GM12878 (cell line): ENCODE data around the gene URB1. TPM values are rescaled to one million over a fixed set of nuclear protein-coding genes. Genes with fewer than 3 reads are reported as not detected.

Experiments
- ATAC-seq: fragments of 200-7000 bp; cut with Tn5 transposase; 3 replicates; pipeline ENCODE4 v1.9.1; 2020; ENCODE audit warnings: mild to moderate bottlenecking, moderate library complexity
- BruUV-seq: library from RNA; stranded (reverse); fragments of 400-500 nt; replicated peaks from 2 replicates; lab custom pipeline; 2021; lab: Mats Ljungman, UMichigan
- CTCF ChIA-PET: fragments of 300-600 bp; sonication (Branson Sonifier 250); formaldehyde crosslinking; extraction: SDS; loops from one replicate; lab custom pipeline; 2021; ENCODE audit warnings: inconsistent platforms; lab: Yijun Ruan, JAX
- POLR2A ChIA-PET: fragments of 350-600 bp; formaldehyde crosslinking; extraction: SDS; loops from one replicate; lab custom pipeline; 2021; ENCODE audit warnings: inconsistent platforms; lab: Charles Lee
- RAD21 ChIA-PET: fragments of 300-600 bp; sonication (Branson Sonifier 250); formaldehyde crosslinking; loops from one replicate; lab custom pipeline; 2023; ENCODE audit warnings: antibody characterized with exemption; ENCODE audit not compliant: unreplicated experiment; lab: Charles Lee
- SMC1A ChIA-PET: fragments of 300-600 bp; sonication (Branson Sonifier 250); formaldehyde crosslinking; loops from one replicate; lab custom pipeline; 2023; ENCODE audit not compliant: unreplicated experiment, uncharacterized antibody; lab: Charles Lee
- DNase-seq: peaks from one replicate; pipeline ENCODE4 v3.0.0-alpha.2; 2011; ENCODE audit warnings: low read depth, low spot score
- FAIRE-seq: peaks from 3 replicates; lab custom pipeline; 2011; peaks lifted over from hg19 to GRCh38; lab: Jason Lieb, UNC
- H2AFZ ChIP-seq: 2 replicates; pipeline ENCODE4 v1.6.0; 2011; ENCODE audit warnings: low read depth, low read length, control low read depth; ENCODE audit not compliant: control insufficient read depth
- H3K27ac ChIP-seq: 2 replicates; pipeline ENCODE4 v1.5.1; 2011; ENCODE audit warnings: control low read depth; ENCODE audit not compliant: control insufficient read depth, insufficient read depth
- H3K27me3 ChIP-seq, 2 experiments: replicated peaks in 1 of 2; 2 replicates each; pipeline versions ENCODE4 v1.6.0 to v1.6.1; 2011; ENCODE audit warnings: low read length in 1 of 2; ENCODE audit not compliant: control insufficient read depth in 2 of 2, insufficient read depth in 2 of 2
- H3K36me3 ChIP-seq, 2 experiments: 2 replicates each; pipeline ENCODE4 v1.5.1; 2011; ENCODE audit warnings: low read length in 1 of 2; ENCODE audit not compliant: control insufficient read depth in 2 of 2, insufficient read depth in 2 of 2
- H3K4me1 ChIP-seq: 2 replicates; pipeline ENCODE4 v1.6.1; 2011; ENCODE audit warnings: mild to moderate bottlenecking, low read length, moderate library complexity, mixed read lengths; ENCODE audit not compliant: control insufficient read depth, insufficient read depth
- H3K4me2 ChIP-seq: 2 replicates; pipeline ENCODE4 v1.6.0; 2011; ENCODE audit warnings: control low read depth; ENCODE audit not compliant: control insufficient read depth, insufficient read depth
- H3K4me3 ChIP-seq: fragments of 200-600 bp; sonication (generic); 2 replicates; pipeline ENCODE4 v1.5.1; 2016
- H3K79me2 ChIP-seq: 2 replicates; pipeline ENCODE4 v1.6.0; 2011; ENCODE audit warnings: low read length; ENCODE audit not compliant: control insufficient read depth, insufficient read depth
- H3K9ac ChIP-seq: 2 replicates; pipeline ENCODE4 v1.8.0; 2011; ENCODE audit warnings: low read length, control low read depth, mixed read lengths; ENCODE audit not compliant: control insufficient read depth, insufficient read depth
- H3K9me3 ChIP-seq: replicated peaks from 3 replicates; pipeline ENCODE4 v1.5.1; 2011; ENCODE audit warnings: mild to moderate bottlenecking, low read length; ENCODE audit not compliant: control insufficient read depth, insufficient read depth
- H4K20me1 ChIP-seq: 2 replicates; pipeline ENCODE4 v1.6.0; 2011; ENCODE audit not compliant: control insufficient read depth, insufficient read depth
- CREB1 ChIP-seq: IDR thresholded peaks from 2 replicates; pipeline ENCODE4 v1.6.1; 2012; ENCODE audit warnings: low read depth, mild to moderate bottlenecking, inconsistent platforms
- CUX1 ChIP-seq: IDR thresholded peaks from 2 replicates; pipeline ENCODE4 v1.6.1; 2012; ENCODE audit warnings: improper control_type of control experiment, low read depth, low read length; ENCODE audit not compliant: insufficient replicate concordance
- DPF2 ChIP-seq: fragments of 450-650 bp; IDR thresholded peaks from 2 replicates; pipeline ENCODE4 v1.6.1; 2017; ENCODE audit warnings: mild to moderate bottlenecking
- JUND ChIP-seq: IDR thresholded peaks from 2 replicates; pipeline ENCODE4 v1.6.1; 2012; ENCODE audit warnings: low read depth, mild to moderate bottlenecking, low read length, improper control_type of control experiment, moderate library complexity
- LARP7 ChIP-seq: fragments of 450-650 bp; IDR thresholded peaks from 2 replicates; pipeline ENCODE4 v1.6.1; 2017; ENCODE audit warnings: mild to moderate bottlenecking
- MEF2A ChIP-seq: IDR thresholded peaks from 2 replicates; pipeline ENCODE4 v1.6.1; 2011; ENCODE audit warnings: low read depth, mild to moderate bottlenecking, low read length, moderate library complexity; ENCODE audit not compliant: insufficient read depth
- NRF1 ChIP-seq: conservative IDR thresholded peaks from 2 replicates; pipeline ENCODE4 v1.6.1; 2011; ENCODE audit warnings: mild to moderate bottlenecking, low read depth, low read length, improper control_type of control experiment
- SMAD5 ChIP-seq: IDR thresholded peaks from 2 replicates; pipeline ENCODE4 v1.6.1; 2016; ENCODE audit warnings: antibody characterized with exemption, low read depth
- TCF3 ChIP-seq: IDR thresholded peaks from 2 replicates; pipeline ENCODE4 v1.6.1; 2012; ENCODE audit warnings: low read depth, mild to moderate bottlenecking, low read length, borderline replicate concordance; ENCODE audit not compliant: insufficient read depth
- USF2 ChIP-seq: IDR thresholded peaks from 2 replicates; pipeline ENCODE4 v1.6.1; 2011; ENCODE audit warnings: low read depth, low read length, improper control_type of control experiment, borderline replicate concordance
- WGBS: methylation state at CpG from one replicate; pipeline ENCODE4 v1.1.6; 2016; ENCODE audit warnings: low lambda C conversion rate; ENCODE audit not compliant: insufficient replicate concordance, insufficient coverage; ENCODE audit errors: missing lambda C conversion rate; 5-methylcytosine and 5-hydroxymethylcytosine counted together
- in situ Hi-C: fragments of 300-500 bp; cut with MboI; formaldehyde crosslinking; loops from 9 replicates; pipeline ENCODE4 v1.14.3; 2018; ENCODE audit warnings: mixed read lengths
- intact Hi-C: fragments of 100-400 bp; cut with micrococcal nuclease; formaldehyde crosslinking; loops from one replicate; pipeline ENCODE4 v1.14.2; 2022; ENCODE audit not compliant: unreplicated experiment
- polyA plus RNA-seq, 11 experiments: library from polyadenylated mRNA; depleted of rRNA in 4 of 11; unstranded in 6 of 11; stranded (reverse) in 5 of 11; fragments of >200 nt; fragmentation: Nextera tagmentation in 4 of 11; fragmentation: Illumina TruSeq in 1 of 11; extraction: Ambion mirVana in 4 of 11; extraction: Trizol in 1 of 11; gene quantifications; 1 replicate in 1 of 11; 2 replicates in 10 of 11; pipeline versions ENCODE4 v1.2.1 to v1.2.3, GENCODE V29; 2011 to 2016; ENCODE audit warnings: inconsistent platforms in 2 of 11, missing spikeins in 2 of 11, low read depth in 1 of 11
- total RNA-seq, 4 experiments: library from RNA; depleted of rRNA in 3 of 4; stranded (reverse); fragments of >200 nt in 3 of 4; fragmentation: Illumina TruSeq in 1 of 4; extraction: Trizol in 1 of 4; gene quantifications; 2 replicates each; pipeline versions ENCODE4 v1.2.1 to v1.2.3, GENCODE V29; 2013 to 2021

URB1 gene
- total and polyA plus RNA-seq, 10 of the 15 experiments (the other 5 are each of a cell fraction or from before 2014, with no cell fraction given): 0.56 to 23.2 (median 8.9) TPM

GRCh38 chr21:32424191-32424535 is 31.4 kb upstream of the URB1 start:
- TF ChIP-seq MEF2A: no peak
- TF ChIP-seq LARP7: no peak
- TF ChIP-seq SMAD5: no peak
- no peak for TF ChIP-seq TCF3
- TF ChIP-seq NRF1: no peak
- no peak for TF ChIP-seq CUX1
- no peak for TF ChIP-seq DPF2
- no peak for TF ChIP-seq JUND
- TF ChIP-seq USF2: no peak
- TF ChIP-seq CREB1: no peak
- H3K79me2 ChIP-seq: no peaks in the 10 kb centered on the region
- WGBS: 27% methylated on average over 2 of the region's 2 CpGs
- CTCF ChIA-PET: no interaction called here
- no peak overlapping the region for H2AFZ ChIP-seq
- H3K4me2 ChIP-seq: no peak overlapping the region
- ATAC-seq (no peak), FAIRE-seq (no peak), DNase-seq (no peak)
- POLR2A ChIA-PET: no interaction called here
- no peaks in the 10 kb centered on the region for H3K4me1 ChIP-seq
- no peaks in the 10 kb centered on the region for H4K20me1 ChIP-seq
- no TSS peak for BruUV-seq
- no peaks in the 10 kb centered on the region for H3K9me3 ChIP-seq
- no peaks in the 10 kb centered on the region for H3K36me3 ChIP-seq
- H3K4me3 ChIP-seq: no peak overlapping the region
- H3K27ac ChIP-seq: no peak overlapping the region
- in situ Hi-C loops (no loop called here), intact Hi-C loops (no loop called here)
- H3K9ac ChIP-seq: no peak overlapping the region
- SMC1A ChIA-PET: no interaction called here
- RAD21 ChIA-PET: no interaction called here
- no peaks in the 10 kb centered on the region for H3K27me3 ChIP-seq
